HFFc6 (cell line): ENCODE data around the gene ERICH6B. TPM values are rescaled to one million over a fixed set of nuclear protein-coding genes. Genes with fewer than 3 reads are reported as not detected.

ENCODE experiments used
- DNase-seq: peaks from one replicate; pipeline ENCODE4 v3.0.0-alpha.2; 2018
- H3K27ac Mint-ChIP-seq: 2 replicates; pipeline ENCODE4 v1.8.0; 2020; ENCODE audit warnings: mild to moderate bottlenecking, mixed read lengths
- H3K27me3 Mint-ChIP-seq: 2 replicates; pipeline ENCODE4 v1.8.0; 2021; ENCODE audit warnings: mild to moderate bottlenecking, moderate library complexity, mixed read lengths; ENCODE audit not compliant: insufficient read depth
- H3K36me3 Mint-ChIP-seq: 2 replicates; pipeline ENCODE4 v1.8.0; 2021; ENCODE audit warnings: low read depth, mixed read lengths
- H3K4me1 Mint-ChIP-seq: 2 replicates; pipeline ENCODE4 v1.8.0; 2020; ENCODE audit warnings: low read depth, mixed read lengths
- H3K4me3 Mint-ChIP-seq: 2 replicates; pipeline ENCODE4 v1.8.0; 2020; ENCODE audit warnings: mild to moderate bottlenecking, moderate library complexity, mixed read lengths
- H3K9me3 Mint-ChIP-seq: 2 replicates; pipeline ENCODE4 v1.8.0; 2020; ENCODE audit warnings: mild to moderate bottlenecking, mixed read lengths
- total RNA-seq, 6 experiments: library from RNA; stranded (reverse); fragmentation: NEBNext Ultra II Directional; extraction: Animal tissue kit (Norgen Biotek cat#: 25700); gene quantifications; 2 replicates in 1 of 6; 3 replicates in 5 of 6; pipeline ENCODE4 v1.2.3, GENCODE V29; 2021
- TF ChIP-seq, protein P1 (sequence below): fragments of 200-600 bp; sonication (generic); IDR thresholded peaks from 2 replicates; pipeline ENCODE4 v1.5.0; 2021; ENCODE audit warnings: antibody characterized with exemption, mild to moderate bottlenecking

The ERICH6B gene
- total RNA-seq, 6 experiments from 2014 or later, result not detected

DNA sequence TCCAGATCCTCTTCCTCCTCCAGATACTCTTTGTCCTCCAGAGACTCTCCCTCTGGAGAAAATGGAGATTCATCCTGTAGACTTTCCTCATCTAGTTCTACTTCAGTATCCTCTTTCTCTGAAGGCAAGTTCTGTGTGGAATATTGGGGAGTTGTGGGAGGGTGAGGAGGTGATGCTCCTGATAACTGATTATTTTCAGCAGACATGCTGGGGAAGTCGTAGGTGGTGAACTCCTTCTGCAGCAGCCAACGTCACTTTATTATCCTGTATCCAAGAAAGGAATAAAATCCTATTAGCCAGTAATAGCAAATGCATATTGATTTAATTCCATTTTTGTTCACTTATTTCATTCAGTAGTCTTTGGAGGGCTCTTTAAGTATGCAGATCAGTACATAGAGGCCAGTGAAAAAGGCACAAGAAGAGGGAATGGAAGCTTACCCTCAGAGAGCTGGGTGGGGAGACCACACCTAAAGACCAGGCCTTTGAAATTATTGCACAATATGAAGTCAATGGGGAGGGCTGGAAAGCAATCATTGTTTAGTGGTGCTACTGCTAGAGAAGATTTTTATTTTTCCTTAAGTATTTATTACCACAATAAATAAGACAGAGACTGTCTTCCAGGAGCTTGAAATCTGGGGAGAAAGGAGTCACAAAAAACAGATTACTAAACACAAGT, 18.6 kb downstream of the ERICH6B start:
- peaks cover 8% of the 10 kb centered on the region for H3K27me3 Mint-ChIP-seq
- H3K4me3 Mint-ChIP-seq, result no peak overlapping the region
- no peaks in the 10 kb centered on the region for H3K9me3 Mint-ChIP-seq
- H3K27ac Mint-ChIP-seq, result no peak overlapping the region
- no peak for DNase-seq
- no peaks in the 10 kb centered on the region for H3K4me1 Mint-ChIP-seq
- H3K36me3 Mint-ChIP-seq, result no peaks in the 10 kb centered on the region
- TF ChIP-seq, protein P1, sequence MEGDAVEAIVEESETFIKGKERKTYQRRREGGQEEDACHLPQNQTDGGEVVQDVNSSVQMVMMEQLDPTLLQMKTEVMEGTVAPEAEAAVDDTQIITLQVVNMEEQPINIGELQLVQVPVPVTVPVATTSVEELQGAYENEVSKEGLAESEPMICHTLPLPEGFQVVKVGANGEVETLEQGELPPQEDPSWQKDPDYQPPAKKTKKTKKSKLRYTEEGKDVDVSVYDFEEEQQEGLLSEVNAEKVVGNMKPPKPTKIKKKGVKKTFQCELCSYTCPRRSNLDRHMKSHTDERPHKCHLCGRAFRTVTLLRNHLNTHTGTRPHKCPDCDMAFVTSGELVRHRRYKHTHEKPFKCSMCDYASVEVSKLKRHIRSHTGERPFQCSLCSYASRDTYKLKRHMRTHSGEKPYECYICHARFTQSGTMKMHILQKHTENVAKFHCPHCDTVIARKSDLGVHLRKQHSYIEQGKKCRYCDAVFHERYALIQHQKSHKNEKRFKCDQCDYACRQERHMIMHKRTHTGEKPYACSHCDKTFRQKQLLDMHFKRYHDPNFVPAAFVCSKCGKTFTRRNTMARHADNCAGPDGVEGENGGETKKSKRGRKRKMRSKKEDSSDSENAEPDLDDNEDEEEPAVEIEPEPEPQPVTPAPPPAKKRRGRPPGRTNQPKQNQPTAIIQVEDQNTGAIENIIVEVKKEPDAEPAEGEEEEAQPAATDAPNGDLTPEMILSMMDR, result no peak

DNA sequence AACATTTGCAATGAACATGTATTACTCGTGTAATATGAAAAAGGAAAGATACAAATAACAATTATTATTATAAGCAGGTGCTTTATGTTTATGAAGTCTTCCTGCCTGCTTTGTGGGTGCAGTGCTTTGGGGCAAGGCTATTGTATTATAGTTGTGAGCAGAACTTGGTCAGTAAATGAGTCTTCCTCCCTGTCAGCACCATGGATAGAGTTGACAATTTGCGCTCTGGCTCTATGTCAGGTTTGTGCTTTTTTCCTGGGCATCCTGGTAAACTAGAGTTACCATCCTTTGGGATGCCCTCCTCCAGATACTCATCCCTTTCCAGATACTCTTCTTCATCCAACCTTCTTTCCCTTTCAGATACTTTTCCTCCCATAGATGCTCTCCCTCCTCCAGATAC, 19.6 kb downstream of the ERICH6B start:
- no peaks in the 10 kb centered on the region for H3K4me1 Mint-ChIP-seq
- no peak overlapping the region for H3K27ac Mint-ChIP-seq
- no peaks in the 10 kb centered on the region for H3K36me3 Mint-ChIP-seq
- H3K9me3 Mint-ChIP-seq, result no peaks in the 10 kb centered on the region
- DNase-seq, result no peak
- TF ChIP-seq, protein P1, result no peak
- H3K27me3 Mint-ChIP-seq, result peaks cover 12% of the 10 kb centered on the region
- no peak overlapping the region for H3K4me3 Mint-ChIP-seq

DNA sequence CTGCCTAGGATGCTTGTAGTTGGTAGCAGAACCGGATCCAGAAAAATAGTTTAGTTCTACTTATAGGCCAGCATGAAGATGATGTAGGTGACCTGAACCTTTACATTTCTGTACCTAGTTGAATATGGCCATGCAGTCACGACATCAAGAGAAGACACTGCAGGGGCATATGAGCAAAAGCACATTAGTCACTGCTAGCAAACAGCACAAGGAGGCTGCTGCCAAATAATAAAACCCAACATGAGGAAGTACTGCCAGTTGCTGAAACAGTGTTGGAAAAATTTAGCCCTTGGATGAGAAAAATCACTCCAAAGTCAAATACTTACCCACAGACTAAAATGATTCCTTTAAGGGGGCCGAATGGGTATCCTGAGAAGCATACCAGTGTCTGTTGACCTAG, 20.8 kb downstream of the ERICH6B start:
- Mint-ChIP-seq H3K27me3 (peaks cover 14% of the 10 kb centered on the region; the same call in 1 of the 2 replicates), H3K36me3 (no peaks in the 10 kb centered on the region), H3K4me1 (no peaks in the 10 kb centered on the region), H3K4me3 (no peak overlapping the region), H3K27ac (no peak overlapping the region), H3K9me3 (no peaks in the 10 kb centered on the region)
- no peak for DNase-seq
- TF ChIP-seq, protein P1, result no peak

DNA sequence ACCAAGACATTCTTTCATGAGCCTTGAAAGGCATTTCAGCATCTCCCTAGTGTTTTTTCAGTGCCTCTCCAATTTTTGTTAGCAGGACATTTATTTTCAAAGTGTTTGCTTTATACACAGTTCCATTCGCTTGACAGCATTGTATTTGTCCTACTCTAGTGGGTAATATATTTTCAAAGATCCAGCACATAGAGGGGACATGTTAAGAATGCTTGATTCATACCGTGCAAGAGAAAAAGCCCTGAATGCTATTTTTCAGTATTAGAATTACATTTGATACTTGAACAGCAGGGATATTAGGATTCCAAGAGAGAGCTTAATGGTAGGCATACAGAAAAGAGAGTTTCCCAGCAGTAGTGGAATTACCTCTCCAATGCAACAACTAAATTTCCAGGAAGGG, 21.3 kb downstream of the ERICH6B start:
- no peak for DNase-seq
- peaks cover 14% of the 10 kb centered on the region; the same call in 1 of the 2 replicates for H3K27me3 Mint-ChIP-seq
- no peaks in the 10 kb centered on the region for H3K4me1 Mint-ChIP-seq
- H3K9me3 Mint-ChIP-seq, result no peaks in the 10 kb centered on the region
- no peaks in the 10 kb centered on the region for H3K36me3 Mint-ChIP-seq
- H3K27ac Mint-ChIP-seq, result no peak overlapping the region
- TF ChIP-seq, protein P1, result no peak
- H3K4me3 Mint-ChIP-seq, result no peak overlapping the region

DNA sequence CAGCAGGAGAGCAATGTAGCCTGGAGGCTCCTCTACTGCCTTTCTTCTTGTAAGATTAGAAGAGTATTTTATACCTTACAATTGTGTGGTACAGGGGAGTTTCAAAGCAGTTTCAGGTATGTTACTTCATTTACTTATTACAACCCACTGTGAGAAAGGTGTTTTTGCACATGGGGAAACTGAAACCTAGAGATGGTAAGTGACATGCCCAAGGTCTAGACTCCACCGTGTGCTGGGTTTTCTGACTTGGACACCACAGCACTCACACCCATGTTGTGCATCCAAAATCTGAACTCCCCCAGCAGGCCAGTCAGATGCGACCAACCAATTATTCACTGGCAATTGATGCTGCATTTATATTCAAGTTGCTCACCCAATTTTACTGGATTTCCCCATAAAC, 22.8 kb downstream of the ERICH6B start:
- DNase-seq, result no peak
- TF ChIP-seq, protein P1, result no peak
- no peaks in the 10 kb centered on the region for H3K4me1 Mint-ChIP-seq
- H3K36me3 Mint-ChIP-seq, result no peaks in the 10 kb centered on the region
- no peak overlapping the region for H3K4me3 Mint-ChIP-seq
- no peaks in the 10 kb centered on the region for H3K9me3 Mint-ChIP-seq
- H3K27ac Mint-ChIP-seq, result no peak overlapping the region
- peaks cover 20% of the 10 kb centered on the region for H3K27me3 Mint-ChIP-seq
